Measurements from ENCODE around the gene ACAP3. TPM values are rescaled to one million over a fixed set of nuclear protein-coding genes. Genes with fewer than 3 reads are reported as not detected.
A peak's percentile ranks its signal among the peaks of the same experiment; 100 is the strongest.

ACAP3 gene
- total RNA-seq, 4 donors from 2014 or later: 34.3 to 125 (median 69.6) TPM

DNA sequence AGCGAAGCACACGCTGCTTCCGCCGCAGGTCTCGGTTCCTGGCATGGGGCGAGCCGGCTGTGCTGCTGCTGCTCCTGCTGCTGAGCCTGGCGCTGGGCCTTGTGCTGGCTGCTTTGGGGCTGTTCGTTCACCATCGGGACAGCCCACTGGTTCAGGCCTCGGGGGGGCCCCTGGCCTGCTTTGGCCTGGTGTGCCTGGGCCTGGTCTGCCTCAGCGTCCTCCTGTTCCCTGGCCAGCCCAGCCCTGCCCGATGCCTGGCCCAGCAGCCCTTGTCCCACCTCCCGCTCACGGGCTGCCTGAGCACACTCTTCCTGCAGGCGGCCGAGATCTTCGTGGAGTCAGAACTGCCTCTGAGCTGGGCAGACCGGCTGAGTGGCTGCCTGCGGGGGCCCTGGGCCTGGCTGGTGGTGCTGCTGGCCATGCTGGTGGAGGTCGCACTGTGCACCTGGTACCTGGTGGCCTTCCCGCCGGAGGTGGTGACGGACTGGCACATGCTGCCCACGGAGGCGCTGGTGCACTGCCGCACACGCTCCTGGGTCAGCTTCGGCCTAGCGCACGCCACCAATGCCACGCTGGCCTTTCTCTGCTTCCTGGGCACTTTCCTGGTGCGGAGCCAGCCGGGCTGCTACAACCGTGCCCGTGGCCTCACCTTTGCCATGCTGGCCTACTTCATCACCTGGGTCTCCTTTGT, 26.0 kb upstream of the ACAP3 start:
- WGBS, 2 donors: 85 to 88% methylated on average over 23 to 29 of the region's 36 CpGs
- DNase-seq (ENCODE audit: low spot score in 2 of 2): no peak

DNA sequence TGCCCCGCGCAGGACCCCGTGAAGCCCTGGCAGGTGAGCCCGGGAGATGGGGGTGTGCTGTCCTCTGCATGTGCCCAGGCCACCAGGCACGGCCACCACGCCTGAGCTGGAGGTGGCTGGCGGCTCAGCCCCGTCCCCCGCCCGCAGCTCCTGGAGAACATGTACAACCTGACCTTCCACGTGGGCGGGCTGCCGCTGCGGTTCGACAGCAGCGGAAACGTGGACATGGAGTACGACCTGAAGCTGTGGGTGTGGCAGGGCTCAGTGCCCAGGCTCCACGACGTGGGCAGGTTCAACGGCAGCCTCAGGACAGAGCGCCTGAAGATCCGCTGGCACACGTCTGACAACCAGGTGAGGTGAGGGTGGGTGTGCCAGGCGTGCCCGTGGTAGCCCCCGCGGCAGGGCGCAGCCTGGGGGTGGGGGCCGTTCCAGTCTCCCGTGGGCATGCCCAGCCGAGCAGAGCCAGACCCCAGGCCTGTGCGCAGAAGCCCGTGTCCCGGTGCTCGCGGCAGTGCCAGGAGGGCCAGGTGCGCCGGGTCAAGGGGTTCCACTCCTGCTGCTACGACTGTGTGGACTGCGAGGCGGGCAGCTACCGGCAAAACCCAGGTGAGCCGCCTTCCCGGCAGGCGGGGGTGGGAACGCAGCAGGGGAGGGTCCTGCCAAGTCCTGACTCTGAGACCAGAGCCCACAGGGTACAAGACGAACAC, 25.2 kb upstream of the ACAP3 start:
- Histone ChIP-seq H3K9me3 (no peaks in the 10 kb centered on the region), H3K4me1 (peaks cover 0 to 47% (median 22%) of the 10 kb centered on the region in 4 donors), H3K4me3 (no peak overlapping the region), H3K27ac (no peak overlapping the region), H3K36me3 (peaks cover 0 to 56% (median 3%) of the 10 kb centered on the region in 3 donors), H3K27me3 (no peaks in the 10 kb centered on the region)
- no peak for DNase-seq (ENCODE audit: low spot score in 2 of 2)
- 73 to 74% methylated on average over 13 to 48 of the region's 48 CpGs for WGBS, 2 donors
- TF ChIP-seq POLR2A (IDR thresholded peaks at IDR 0.05) (no peak), EP300 (IDR thresholded peaks at IDR 0.05) (no peak)
- TF ChIP-seq, protein P1, sequence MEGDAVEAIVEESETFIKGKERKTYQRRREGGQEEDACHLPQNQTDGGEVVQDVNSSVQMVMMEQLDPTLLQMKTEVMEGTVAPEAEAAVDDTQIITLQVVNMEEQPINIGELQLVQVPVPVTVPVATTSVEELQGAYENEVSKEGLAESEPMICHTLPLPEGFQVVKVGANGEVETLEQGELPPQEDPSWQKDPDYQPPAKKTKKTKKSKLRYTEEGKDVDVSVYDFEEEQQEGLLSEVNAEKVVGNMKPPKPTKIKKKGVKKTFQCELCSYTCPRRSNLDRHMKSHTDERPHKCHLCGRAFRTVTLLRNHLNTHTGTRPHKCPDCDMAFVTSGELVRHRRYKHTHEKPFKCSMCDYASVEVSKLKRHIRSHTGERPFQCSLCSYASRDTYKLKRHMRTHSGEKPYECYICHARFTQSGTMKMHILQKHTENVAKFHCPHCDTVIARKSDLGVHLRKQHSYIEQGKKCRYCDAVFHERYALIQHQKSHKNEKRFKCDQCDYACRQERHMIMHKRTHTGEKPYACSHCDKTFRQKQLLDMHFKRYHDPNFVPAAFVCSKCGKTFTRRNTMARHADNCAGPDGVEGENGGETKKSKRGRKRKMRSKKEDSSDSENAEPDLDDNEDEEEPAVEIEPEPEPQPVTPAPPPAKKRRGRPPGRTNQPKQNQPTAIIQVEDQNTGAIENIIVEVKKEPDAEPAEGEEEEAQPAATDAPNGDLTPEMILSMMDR (IDR thresholded peaks at IDR 0.05): no peak

More for the DNA sequence above, 26.0 kb upstream of the ACAP3 start:
- Histone ChIP-seq H3K4me1 (peaks cover 0 to 47% (median 22%) of the 10 kb centered on the region in 4 donors), H3K27ac (no peak overlapping the region), H3K4me3 (no peak overlapping the region), H3K27me3 (no peaks in the 10 kb centered on the region), H3K36me3 (peaks cover 0 to 56% (median 9%) of the 10 kb centered on the region in 3 donors), H3K9me3 (no peaks in the 10 kb centered on the region)
- TF ChIP-seq POLR2A (IDR thresholded peaks at IDR 0.05): no peak
- TF ChIP-seq, protein P1 (IDR thresholded peaks at IDR 0.05): no peak
- TF ChIP-seq EP300 (IDR thresholded peaks at IDR 0.05): no peak

DNA sequence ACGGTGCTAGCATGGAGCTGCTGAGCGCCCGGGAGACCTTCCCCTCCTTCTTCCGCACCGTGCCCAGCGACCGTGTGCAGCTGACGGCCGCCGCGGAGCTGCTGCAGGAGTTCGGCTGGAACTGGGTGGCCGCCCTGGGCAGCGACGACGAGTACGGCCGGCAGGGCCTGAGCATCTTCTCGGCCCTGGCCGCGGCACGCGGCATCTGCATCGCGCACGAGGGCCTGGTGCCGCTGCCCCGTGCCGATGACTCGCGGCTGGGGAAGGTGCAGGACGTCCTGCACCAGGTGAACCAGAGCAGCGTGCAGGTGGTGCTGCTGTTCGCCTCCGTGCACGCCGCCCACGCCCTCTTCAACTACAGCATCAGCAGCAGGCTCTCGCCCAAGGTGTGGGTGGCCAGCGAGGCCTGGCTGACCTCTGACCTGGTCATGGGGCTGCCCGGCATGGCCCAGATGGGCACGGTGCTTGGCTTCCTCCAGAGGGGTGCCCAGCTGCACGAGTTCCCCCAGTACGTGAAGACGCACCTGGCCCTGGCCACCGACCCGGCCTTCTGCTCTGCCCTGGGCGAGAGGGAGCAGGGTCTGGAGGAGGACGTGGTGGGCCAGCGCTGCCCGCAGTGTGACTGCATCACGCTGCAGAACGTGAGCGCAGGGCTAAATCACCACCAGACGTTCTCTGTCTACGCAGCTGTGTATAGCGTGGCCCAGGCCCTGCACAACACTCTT, 24.5 kb upstream of the ACAP3 start:
- H3K36me3 ChIP-seq: peaks cover 0 to 56% (median 4%) of the 10 kb centered on the region in 3 donors
- H3K27me3 ChIP-seq: no peaks in the 10 kb centered on the region
- TF ChIP-seq, protein P1 (IDR thresholded peaks at IDR 0.05): no peak
- TF ChIP-seq POLR2A (IDR thresholded peaks at IDR 0.05) (no peak), EP300 (IDR thresholded peaks at IDR 0.05) (no peak)
- DNase-seq (ENCODE audit: low spot score in 2 of 2): no peak
- H3K4me3 ChIP-seq: no peak overlapping the region
- 80 to 81% methylated on average over 38 to 42 of the region's 57 CpGs for WGBS, 2 donors
- H3K9me3 ChIP-seq: no peaks in the 10 kb centered on the region
- H3K27ac ChIP-seq: peak overlapping the region in 1 of 4 donors; percentile 66
- H3K4me1 ChIP-seq: peaks cover 0 to 47% (median 22%) of the 10 kb centered on the region in 4 donors

DNA sequence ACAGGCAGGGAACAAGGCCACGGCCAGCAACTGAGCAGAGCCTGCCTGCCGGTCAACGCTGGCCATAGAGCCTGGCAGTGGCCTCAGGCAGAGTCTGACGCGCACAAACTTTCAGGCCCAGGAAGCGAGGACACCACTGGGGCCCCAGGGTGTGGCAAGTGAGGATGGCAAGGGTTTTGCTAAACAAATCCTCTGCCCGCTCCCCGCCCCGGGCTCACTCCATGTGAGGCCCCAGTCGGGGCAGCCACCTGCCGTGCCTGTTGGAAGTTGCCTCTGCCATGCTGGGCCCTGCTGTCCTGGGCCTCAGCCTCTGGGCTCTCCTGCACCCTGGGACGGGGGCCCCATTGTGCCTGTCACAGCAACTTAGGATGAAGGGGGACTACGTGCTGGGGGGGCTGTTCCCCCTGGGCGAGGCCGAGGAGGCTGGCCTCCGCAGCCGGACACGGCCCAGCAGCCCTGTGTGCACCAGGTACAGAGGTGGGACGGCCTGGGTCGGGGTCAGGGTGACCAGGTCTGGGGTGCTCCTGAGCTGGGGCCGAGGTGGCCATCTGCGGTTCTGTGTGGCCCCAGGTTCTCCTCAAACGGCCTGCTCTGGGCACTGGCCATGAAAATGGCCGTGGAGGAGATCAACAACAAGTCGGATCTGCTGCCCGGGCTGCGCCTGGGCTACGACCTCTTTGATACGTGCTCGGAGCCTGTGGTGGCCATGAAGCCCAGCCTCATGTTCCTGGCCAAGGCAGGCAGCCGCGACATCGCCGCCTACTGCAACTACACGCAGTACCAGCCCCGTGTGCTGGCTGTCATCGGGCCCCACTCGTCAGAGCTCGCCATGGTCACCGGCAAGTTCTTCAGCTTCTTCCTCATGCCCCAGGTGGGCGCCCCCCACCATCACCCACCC, 23.6 kb upstream of the ACAP3 start, which contains the start of gene TAS1R3:
TAS1R3 (plus strand) TSS at position 213 of the 898 bp plus-strand sequence; CDS start at position 279, 66 bp downstream.
- H3K4me1 ChIP-seq: peaks cover 0 to 53% (median 22%) of the 10 kb centered on the region in 4 donors
- no peak for TF ChIP-seq EP300 (IDR thresholded peaks at IDR 0.05)
- no peak for TF ChIP-seq POLR2A (IDR thresholded peaks at IDR 0.05)
- TF ChIP-seq, protein P1 (IDR thresholded peaks at IDR 0.05): no peak
- H3K27me3 ChIP-seq: no peaks in the 10 kb centered on the region
- peaks cover 0 to 56% (median 7%) of the 10 kb centered on the region in 3 donors for H3K36me3 ChIP-seq
- no peaks in the 10 kb centered on the region for H3K9me3 ChIP-seq
- DNase-seq (ENCODE audit: low spot score in 2 of 2): no peak
- WGBS, 2 donors: 55% methylated on average over 30 to 31 of the region's 41 CpGs
- no peak within 1 kb of the TSS for H3K4me3 ChIP-seq
- H3K27ac ChIP-seq: peak within 1 kb of the TSS in 3 of 4 donors; percentile 46 to 70 (median 66)

Data from tibial nerve (tissue), 4 donors.